ENCODE results near the gene MMD. TPM values are rescaled to one million over a fixed set of nuclear protein-coding genes. Genes with fewer than 3 reads are reported as not detected.

Gene MMD
- total RNA-seq, 1 experiment from 2014 or later = 19.2 TPM

DNA sequence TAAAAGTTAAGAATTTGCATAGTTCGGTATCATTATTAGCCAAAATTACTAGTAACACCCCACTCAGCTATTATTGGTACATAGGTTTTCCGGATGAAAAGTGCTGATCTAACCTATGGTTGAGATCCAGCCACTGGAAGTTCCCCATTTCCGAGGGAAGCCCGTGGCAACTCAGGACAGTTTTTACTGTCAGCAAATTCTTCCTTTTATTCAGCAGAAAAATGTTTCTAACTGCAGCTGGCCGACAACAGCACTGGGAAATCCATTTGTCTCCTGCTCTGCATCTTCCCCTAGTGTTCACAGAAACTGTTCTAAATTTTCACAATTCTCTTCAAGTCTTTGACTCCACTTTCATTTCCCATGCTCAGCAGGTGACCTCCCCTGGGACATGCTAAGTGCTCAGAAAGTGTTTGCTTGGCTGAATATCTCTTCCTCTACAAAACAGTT, 15.5 kb upstream of the MMD start:
- intact Hi-C loops (cut with micrococcal nuclease; ENCODE audit: unreplicated experiment) = no loop called here
- Mint-ChIP-seq H3K36me3 (ENCODE audit: insufficient read depth, unreplicated experiment) (no peaks in the 10 kb centered on the region), H3K27me3 (ENCODE audit: unreplicated experiment) (no peaks in the 10 kb centered on the region), H3K9me3 (ENCODE audit: low read depth, unreplicated experiment) (no peaks in the 10 kb centered on the region), H3K4me1 (ENCODE audit: low read depth, unreplicated experiment) (peaks cover 45% of the 10 kb centered on the region), H3K27ac (ENCODE audit: unreplicated experiment) (no peak overlapping the region), H3K4me3 (ENCODE audit: low read depth, unreplicated experiment) (no peak overlapping the region)
- CTCF ChIA-PET = no interaction called here
- BruUV-seq (replicated peaks) = no TSS peak
- TF ChIP-seq, protein P1, sequence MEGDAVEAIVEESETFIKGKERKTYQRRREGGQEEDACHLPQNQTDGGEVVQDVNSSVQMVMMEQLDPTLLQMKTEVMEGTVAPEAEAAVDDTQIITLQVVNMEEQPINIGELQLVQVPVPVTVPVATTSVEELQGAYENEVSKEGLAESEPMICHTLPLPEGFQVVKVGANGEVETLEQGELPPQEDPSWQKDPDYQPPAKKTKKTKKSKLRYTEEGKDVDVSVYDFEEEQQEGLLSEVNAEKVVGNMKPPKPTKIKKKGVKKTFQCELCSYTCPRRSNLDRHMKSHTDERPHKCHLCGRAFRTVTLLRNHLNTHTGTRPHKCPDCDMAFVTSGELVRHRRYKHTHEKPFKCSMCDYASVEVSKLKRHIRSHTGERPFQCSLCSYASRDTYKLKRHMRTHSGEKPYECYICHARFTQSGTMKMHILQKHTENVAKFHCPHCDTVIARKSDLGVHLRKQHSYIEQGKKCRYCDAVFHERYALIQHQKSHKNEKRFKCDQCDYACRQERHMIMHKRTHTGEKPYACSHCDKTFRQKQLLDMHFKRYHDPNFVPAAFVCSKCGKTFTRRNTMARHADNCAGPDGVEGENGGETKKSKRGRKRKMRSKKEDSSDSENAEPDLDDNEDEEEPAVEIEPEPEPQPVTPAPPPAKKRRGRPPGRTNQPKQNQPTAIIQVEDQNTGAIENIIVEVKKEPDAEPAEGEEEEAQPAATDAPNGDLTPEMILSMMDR (IDR thresholded peaks at IDR 0.05; ENCODE audit: unreplicated experiment) = no peak
- DNase-seq = no peak

DNA sequence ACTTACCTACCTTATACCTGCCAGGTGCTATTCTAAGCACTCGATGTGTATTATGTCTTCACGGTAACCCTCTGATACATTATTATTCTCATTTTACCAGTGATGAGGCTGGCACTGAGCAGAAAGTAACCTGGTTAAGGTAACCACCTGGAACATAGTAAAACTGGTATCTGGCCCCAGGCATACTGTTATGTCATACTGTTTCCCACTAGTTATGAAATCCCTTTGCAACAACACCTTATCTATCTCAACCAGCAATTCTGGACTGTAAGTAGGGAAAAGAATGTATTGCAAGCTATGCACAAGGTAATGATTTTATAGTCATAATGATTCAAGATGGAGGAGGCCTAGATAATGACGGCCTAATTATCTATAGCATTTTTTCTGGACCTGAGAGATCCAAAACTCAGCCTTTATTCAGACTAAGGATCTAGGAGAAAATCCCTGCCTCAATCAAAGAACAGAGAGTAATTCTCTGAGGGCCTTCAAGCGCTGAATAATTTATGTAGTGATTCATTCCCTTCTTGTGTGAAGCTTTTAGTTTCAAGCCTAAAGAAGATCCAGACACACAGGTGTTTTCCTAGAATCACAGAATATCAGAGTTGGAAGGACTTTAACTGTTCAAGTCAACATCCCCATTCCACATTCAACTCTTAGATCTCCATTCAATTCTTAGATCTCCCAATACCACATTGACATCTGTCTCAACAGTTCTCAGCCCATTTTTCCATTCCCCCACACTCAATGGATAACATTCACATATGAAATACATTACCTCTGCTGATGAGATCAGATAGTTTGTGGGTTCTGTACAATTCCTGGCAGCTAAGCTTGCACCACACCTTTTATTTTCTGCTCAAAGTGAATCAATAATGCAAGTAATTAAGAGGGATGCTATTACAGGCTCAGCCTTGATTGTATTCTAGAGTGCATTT, 14.9 kb upstream of the MMD start:
- no TSS peak for BruUV-seq (replicated peaks)
- Mint-ChIP-seq H3K4me1 (ENCODE audit: low read depth, unreplicated experiment) (peaks cover 47% of the 10 kb centered on the region), H3K9me3 (ENCODE audit: low read depth, unreplicated experiment) (no peaks in the 10 kb centered on the region), H3K27ac (ENCODE audit: unreplicated experiment) (no peak overlapping the region), H3K36me3 (ENCODE audit: insufficient read depth, unreplicated experiment) (no peaks in the 10 kb centered on the region), H3K4me3 (ENCODE audit: low read depth, unreplicated experiment) (no peak overlapping the region), H3K27me3 (ENCODE audit: unreplicated experiment) (no peaks in the 10 kb centered on the region)
- no peak for DNase-seq
- CTCF ChIA-PET = no interaction called here
- TF ChIP-seq, protein P1 (IDR thresholded peaks at IDR 0.05; ENCODE audit: unreplicated experiment) = no peak
- intact Hi-C loops (cut with micrococcal nuclease; ENCODE audit: unreplicated experiment) = no loop called here

DNA sequence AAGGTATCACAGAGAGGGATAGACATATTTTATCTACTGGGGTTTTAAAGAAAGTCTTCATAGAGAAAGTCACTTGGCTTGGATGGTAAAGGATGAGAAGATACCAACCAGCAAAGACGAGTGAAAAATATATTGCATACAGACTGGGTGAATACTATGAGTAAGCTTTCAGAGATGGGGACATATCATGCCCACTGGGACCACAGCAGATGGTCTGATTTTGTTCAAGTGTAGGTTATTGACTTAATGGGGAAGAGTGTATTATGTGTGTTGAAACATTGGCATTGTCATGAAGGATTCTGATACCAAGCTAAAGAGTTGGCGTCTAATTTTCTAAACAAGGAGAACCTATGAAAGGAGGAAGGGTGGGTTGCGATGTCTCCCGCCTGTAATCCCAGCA, 13.8 kb upstream of the MMD start:
- peaks cover 57% of the 10 kb centered on the region for H3K4me1 Mint-ChIP-seq (ENCODE audit: low read depth, unreplicated experiment)
- H3K27ac Mint-ChIP-seq (ENCODE audit: unreplicated experiment) = no peak overlapping the region
- H3K9me3 Mint-ChIP-seq (ENCODE audit: low read depth, unreplicated experiment) = no peaks in the 10 kb centered on the region
- intact Hi-C loops (cut with micrococcal nuclease; ENCODE audit: unreplicated experiment) = no loop called here
- no TSS peak for BruUV-seq (replicated peaks)
- TF ChIP-seq, protein P1 (IDR thresholded peaks at IDR 0.05; ENCODE audit: unreplicated experiment) = no peak
- no peak for DNase-seq
- H3K4me3 Mint-ChIP-seq (ENCODE audit: low read depth, unreplicated experiment) = no peak overlapping the region
- no peaks in the 10 kb centered on the region for H3K27me3 Mint-ChIP-seq (ENCODE audit: unreplicated experiment)
- H3K36me3 Mint-ChIP-seq (ENCODE audit: insufficient read depth, unreplicated experiment) = no peaks in the 10 kb centered on the region
- CTCF ChIA-PET = no interaction called here

DNA sequence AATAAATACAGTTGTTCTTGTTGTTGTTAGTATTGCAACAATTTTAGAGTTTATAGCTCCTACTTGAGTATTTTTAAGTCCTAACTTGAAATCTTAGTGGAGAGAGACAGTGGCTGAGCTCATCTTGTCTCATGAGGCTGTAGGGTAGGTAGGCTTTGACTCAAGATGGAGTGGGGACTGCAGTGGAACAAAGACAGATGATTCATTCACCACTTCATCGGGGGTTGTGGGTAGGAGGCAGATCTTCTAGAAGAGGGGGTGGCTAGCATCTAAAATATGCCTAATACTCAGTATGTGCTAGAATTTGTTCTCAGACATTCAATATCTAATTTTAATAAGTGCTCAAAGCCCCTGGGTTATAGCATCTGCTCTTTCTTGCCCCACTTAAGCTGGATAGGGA, 13.1 kb upstream of the MMD start:
- Mint-ChIP-seq H3K9me3 (ENCODE audit: low read depth, unreplicated experiment) (no peaks in the 10 kb centered on the region), H3K36me3 (ENCODE audit: insufficient read depth, unreplicated experiment) (no peaks in the 10 kb centered on the region), H3K4me3 (ENCODE audit: low read depth, unreplicated experiment) (no peak overlapping the region), H3K27ac (ENCODE audit: unreplicated experiment) (no peak overlapping the region), H3K4me1 (ENCODE audit: low read depth, unreplicated experiment) (peaks cover 57% of the 10 kb centered on the region), H3K27me3 (ENCODE audit: unreplicated experiment) (no peaks in the 10 kb centered on the region)
- TF ChIP-seq, protein P1 (IDR thresholded peaks at IDR 0.05; ENCODE audit: unreplicated experiment) = no peak
- BruUV-seq (replicated peaks) = no TSS peak
- CTCF ChIA-PET = no interaction called here
- DNase-seq = no peak
- intact Hi-C loops (cut with micrococcal nuclease; ENCODE audit: unreplicated experiment) = loop anchor here (5.0 kb wide), 1 partner anchor 63 kb away; no protein-coding TSS in a partner anchor
